HEK293 (cell line): ENCODE results near the gene GNAT1.

ENCODE experiments used
- BCL11A ChIP-seq: fragments of 450-650 bp; formaldehyde crosslinking; IDR thresholded peaks from 2 replicates; pipeline ENCODE4 v1.5.1; 2016; ENCODE audit warnings: low read depth, missing biosample characterization, missing genetic modification characterization
- GLIS1 ChIP-seq: fragments of 450-650 bp; formaldehyde crosslinking; IDR thresholded peaks from 2 replicates; pipeline ENCODE4 v1.5.1; 2016; ENCODE audit warnings: missing biosample characterization, missing genetic modification characterization
- GLIS2 ChIP-seq: fragments of 450-650 bp; formaldehyde crosslinking; IDR thresholded peaks from 2 replicates; pipeline ENCODE4 v1.5.1; 2016; ENCODE audit warnings: missing biosample characterization, missing genetic modification characterization
- HOXA7 ChIP-seq: sonication (generic); formaldehyde crosslinking; IDR thresholded peaks from 2 replicates; pipeline ENCODE4 v1.8.1; 2022; ENCODE audit warnings: missing genetic modification reagents, borderline replicate concordance
- KLF7 ChIP-seq: fragments of 450-650 bp; formaldehyde crosslinking; IDR thresholded peaks from 2 replicates; pipeline ENCODE4 v1.5.1; 2016; ENCODE audit warnings: missing biosample characterization, missing genetic modification characterization, borderline replicate concordance
- KLF8 ChIP-seq: fragments of 450-650 bp; formaldehyde crosslinking; IDR thresholded peaks from 2 replicates; pipeline ENCODE4 v1.5.1; 2016; ENCODE audit warnings: missing biosample characterization, missing genetic modification characterization
- SCRT2 ChIP-seq: fragments of 450-650 bp; formaldehyde crosslinking; IDR thresholded peaks from 2 replicates; pipeline ENCODE4 v1.5.1; 2016; ENCODE audit warnings: missing biosample characterization, missing genetic modification characterization
- SETDB1 ChIP-seq: IDR thresholded peaks from one replicate; pipeline ENCODE4 v1.6.1; 2017; ENCODE audit warnings: mild to moderate bottlenecking, low read length, moderate library complexity, mixed read lengths; ENCODE audit not compliant: insufficient read length
- SP7 ChIP-seq: fragments of 450-650 bp; formaldehyde crosslinking; IDR thresholded peaks from 2 replicates; pipeline ENCODE4 v1.5.1; 2016; ENCODE audit warnings: missing biosample characterization, missing genetic modification characterization
- YY2 ChIP-seq: fragments of 450-650 bp; formaldehyde crosslinking; IDR thresholded peaks from 2 replicates; pipeline ENCODE4 v1.5.1; 2016; ENCODE audit warnings: missing biosample characterization, missing genetic modification characterization
- ZBTB17 ChIP-seq: fragments of 450-650 bp; formaldehyde crosslinking; IDR thresholded peaks from 2 replicates; pipeline ENCODE4 v1.5.1; 2016; ENCODE audit warnings: missing biosample characterization, missing genetic modification characterization
- ZBTB26 ChIP-seq: fragments of 450-650 bp; formaldehyde crosslinking; optimal IDR thresholded peaks from 2 replicates; pipeline ENCODE3; 2016; ENCODE audit warnings: missing biosample characterization, mild to moderate bottlenecking, missing genetic modification characterization
- ZBTB8A ChIP-seq: fragments of 450-650 bp; formaldehyde crosslinking; IDR thresholded peaks from 2 replicates; pipeline ENCODE4 v1.5.1; 2016; ENCODE audit warnings: missing biosample characterization, missing genetic modification characterization
- ZEB2 ChIP-seq: fragments of 450-650 bp; formaldehyde crosslinking; IDR thresholded peaks from 2 replicates; pipeline ENCODE4 v1.5.1; 2016; ENCODE audit warnings: missing biosample characterization, missing genetic modification characterization
- ZFHX2 ChIP-seq: fragments of 450-650 bp; formaldehyde crosslinking; conservative IDR thresholded peaks from 2 replicates; pipeline ENCODE4 v1.5.1; 2016; ENCODE audit warnings: missing biosample characterization, missing genetic modification characterization
- ZNF10 ChIP-seq: fragments of 450-650 bp; formaldehyde crosslinking; IDR thresholded peaks from 2 replicates; pipeline ENCODE4 v1.5.1; 2017; ENCODE audit warnings: missing biosample characterization, missing genetic modification characterization
- ZNF16 ChIP-seq: fragments of 450-650 bp; formaldehyde crosslinking; IDR thresholded peaks from 2 replicates; pipeline ENCODE4 v1.5.1; 2016; ENCODE audit warnings: low read depth, missing biosample characterization, missing genetic modification characterization
- ZNF169 ChIP-seq: fragments of 450-650 bp; formaldehyde crosslinking; IDR thresholded peaks from 2 replicates; pipeline ENCODE4 v1.5.1; 2016; ENCODE audit warnings: missing biosample characterization, missing genetic modification characterization
- ZNF18 ChIP-seq: fragments of 450-650 bp; formaldehyde crosslinking; IDR thresholded peaks from 2 replicates; pipeline ENCODE4 v1.5.1; 2016; ENCODE audit warnings: missing biosample characterization, missing genetic modification characterization
- ZNF214 ChIP-seq: fragments of 450-650 bp; formaldehyde crosslinking; IDR thresholded peaks from 2 replicates; pipeline ENCODE4 v1.5.1; 2017; ENCODE audit warnings: missing biosample characterization, mild to moderate bottlenecking, missing genetic modification characterization, borderline replicate concordance
- ZNF311 ChIP-seq: fragments of 450-650 bp; formaldehyde crosslinking; IDR thresholded peaks from 2 replicates; pipeline ENCODE4 v1.5.1; 2017; ENCODE audit warnings: missing biosample characterization, missing genetic modification characterization, borderline replicate concordance
- ZNF362 ChIP-seq: fragments of 450-650 bp; formaldehyde crosslinking; IDR thresholded peaks from 2 replicates; pipeline ENCODE4 v1.5.1; 2016; ENCODE audit warnings: missing biosample characterization, missing genetic modification characterization
- ZNF449 ChIP-seq: fragments of 450-650 bp; formaldehyde crosslinking; IDR thresholded peaks from 2 replicates; pipeline ENCODE4 v1.5.1; 2017; ENCODE audit warnings: missing biosample characterization, mild to moderate bottlenecking, missing genetic modification characterization, moderate library complexity
- ZNF513 ChIP-seq: fragments of 450-650 bp; IDR thresholded peaks from 2 replicates; pipeline ENCODE4 v1.5.1; 2018; ENCODE audit warnings: missing biosample characterization, missing genetic modification characterization
- ZNF521 ChIP-seq: fragments of 450-650 bp; formaldehyde crosslinking; IDR thresholded peaks from 2 replicates; pipeline ENCODE4 v1.5.1; 2017; ENCODE audit warnings: missing biosample characterization, mild to moderate bottlenecking, missing genetic modification characterization
- ZNF530 ChIP-seq: fragments of 450-650 bp; formaldehyde crosslinking; IDR thresholded peaks from 2 replicates; pipeline ENCODE4 v1.5.1; 2016; ENCODE audit warnings: low read depth, missing biosample characterization, missing genetic modification characterization
- ZNF544 ChIP-seq: fragments of 450-650 bp; formaldehyde crosslinking; IDR thresholded peaks from 2 replicates; pipeline ENCODE4 v1.5.0; 2017; ENCODE audit warnings: missing biosample characterization, missing genetic modification characterization
- ZNF555 ChIP-seq: fragments of 450-650 bp; formaldehyde crosslinking; conservative IDR thresholded peaks from 2 replicates; pipeline ENCODE4 v1.5.1; 2017; ENCODE audit warnings: missing biosample characterization, mild to moderate bottlenecking, missing genetic modification characterization, inconsistent platforms
- ZNF571 ChIP-seq: fragments of 450-650 bp; formaldehyde crosslinking; IDR thresholded peaks from 2 replicates; pipeline ENCODE4 v1.5.0; 2017; ENCODE audit warnings: missing biosample characterization, missing genetic modification characterization
- ZNF629 ChIP-seq: fragments of 450-650 bp; formaldehyde crosslinking; IDR thresholded peaks from 2 replicates; pipeline ENCODE4 v1.5.1; 2017; ENCODE audit warnings: missing biosample characterization, missing genetic modification characterization
- ZNF660 ChIP-seq: fragments of 450-650 bp; IDR thresholded peaks from 2 replicates; pipeline ENCODE4 v1.5.1; 2018; ENCODE audit warnings: missing biosample characterization, mild to moderate bottlenecking, missing genetic modification characterization
- ZNF747 ChIP-seq: fragments of 450-650 bp; formaldehyde crosslinking; IDR thresholded peaks from 2 replicates; pipeline ENCODE4 v1.5.1; 2016; ENCODE audit warnings: missing biosample characterization, missing genetic modification characterization
- ZNF791 ChIP-seq: fragments of 450-650 bp; formaldehyde crosslinking; IDR thresholded peaks from 2 replicates; pipeline ENCODE4 v1.5.1; 2016; ENCODE audit warnings: missing biosample characterization, missing genetic modification characterization
- ZNF792 ChIP-seq: fragments of 450-650 bp; formaldehyde crosslinking; IDR thresholded peaks from 2 replicates; pipeline ENCODE4 v1.5.1; 2016; ENCODE audit warnings: missing biosample characterization, missing genetic modification characterization
- ZNF843 ChIP-seq: fragments of 450-650 bp; formaldehyde crosslinking; IDR thresholded peaks from 2 replicates; pipeline ENCODE4 v1.5.1; 2016; ENCODE audit warnings: missing biosample characterization, missing genetic modification characterization

GNAT1 gene

GRCh38 chr3:50194128-50194902 lies 2.9 kb downstream of the GNAT1 start (continued):
- TF ChIP-seq ZNF530 (tag by site-specific recombination) (no peak), KLF7 (no peak), ZNF843 (tag by site-specific recombination) (0 out of 2 replicates have a peak, but pooled peaks have one; percentile 11), ZBTB8A (tag by site-specific recombination) (0 out of 2 replicates have a peak, but pooled peaks have one; percentile 26), ZBTB26 (tag by site-specific recombination) (peak; percentile 51), GLIS2 (tag by site-specific recombination) (peak; percentile 69), SP7 (tag by site-specific recombination) (peak; percentile 59; the same call in 1 of the 2 replicates), ZNF362 (tag by site-specific recombination) (no peak), ZNF747 (no peak), ZNF18 (tag by site-specific recombination) (0 out of 2 replicates have a peak, but pooled peaks have one; percentile 35), ZNF555 (tag by site-specific recombination) (no peak), ZNF449 (tag by site-specific recombination) (no peak), ZNF513 (tag by site-specific recombination) (no peak), SETDB1 (no peak), BCL11A (tag by site-specific recombination) (peak; percentile 31; the same call in 1 of the 2 replicates), ZNF629 (tag by site-specific recombination) (0 out of 2 replicates have a peak, but pooled peaks have one; percentile 63), ZNF521 (tag by site-specific recombination) (no peak), ZBTB17 (tag by site-specific recombination) (peak; percentile 43; the same call in 1 of the 2 replicates), ZEB2 (tag by site-specific recombination) (0 out of 2 replicates have a peak, but pooled peaks have one; percentile 35), YY2 (tag by site-specific recombination) (no peak), ZNF10 (tag by site-specific recombination) (0 out of 2 replicates have a peak, but pooled peaks have one; percentile 55), ZNF792 (tag by site-specific recombination) (no peak), ZNF544 (tag by site-specific recombination) (no peak), HOXA7 (CRISPR knock-in tag) (no peak), ZNF660 (no peak), ZNF169 (tag by site-specific recombination) (no peak), ZNF311 (tag by site-specific recombination) (no peak), ZNF214 (no peak), ZNF571 (tag by site-specific recombination) (no peak), ZFHX2 (peak; percentile 89), ZNF16 (tag by site-specific recombination) (no peak), SCRT2 (tag by site-specific recombination) (no peak), ZNF791 (tag by site-specific recombination) (no peak), KLF8 (no peak), GLIS1 (peak; percentile 89)
